22Rv1 (cell line): ENCODE data around the gene SURF2.

Source experiments
- CTCF ChIP-seq: fragments of 450-650 bp; IDR thresholded peaks from 2 replicates; pipeline ENCODE4 v1.5.1; 2017; ENCODE audit warnings: mild to moderate bottlenecking
- ZFX ChIP-seq: fragments of 450-650 bp; IDR thresholded peaks from 2 replicates; pipeline ENCODE4 v1.6.1; 2017; ENCODE audit warnings: antibody characterized with exemption, borderline replicate concordance

GRCh38 chr9:133404454-133405002, 48.2 kb downstream of the SURF2 start:
- TF ChIP-seq CTCF: no peak
- no peak for TF ChIP-seq ZFX
